Fibroblast of lung (primary cell): Measurements from ENCODE around the gene WWOX. TPM values are rescaled to one million over a fixed set of nuclear protein-coding genes. Genes with fewer than 3 reads are reported as not detected.

Source experiments
- DNase-seq, 2 donors: peaks; one replicate each; pipeline versions ENCODE4 v3.0.0 to v3.0.0-alpha.2; 2010; ENCODE audit warnings: low read depth in 2 of 2
- H2AFZ ChIP-seq: 2 replicates; pipeline ENCODE4 v1.5.1; 2012; ENCODE audit warnings: low read length, control low read depth, inconsistent platforms
- H3K27ac ChIP-seq: 2 replicates; pipeline ENCODE4 v1.5.1; 2011; ENCODE audit warnings: low read length, control low read depth; ENCODE audit not compliant: insufficient read depth
- H3K27me3 ChIP-seq: 2 replicates; pipeline ENCODE4 v1.5.1; 2011; ENCODE audit warnings: mild to moderate bottlenecking, low read length; ENCODE audit not compliant: control insufficient read depth, insufficient read depth
- H3K36me3 ChIP-seq: 2 replicates; pipeline ENCODE4 v1.5.1; 2011; ENCODE audit warnings: low read length; ENCODE audit not compliant: control insufficient read depth, insufficient read depth
- H3K4me1 ChIP-seq: 2 replicates; pipeline ENCODE4 v1.5.1; 2011; ENCODE audit warnings: low read length; ENCODE audit not compliant: control insufficient read depth, insufficient read depth; ENCODE audit errors: extremely low read depth
- H3K4me2 ChIP-seq: 2 replicates; pipeline ENCODE4 v1.5.1; 2011; ENCODE audit warnings: low read length, control low read depth; ENCODE audit not compliant: insufficient read depth; ENCODE audit errors: extremely low read depth
- H3K4me3 ChIP-seq, 4 experiments: fragments of 200-600 bp in 1 of 4; sonication (generic) in 1 of 4; replicated peaks in 1 of 4; 2 replicates each; pipeline ENCODE4 v1.5.1; 2011 to 2016; ENCODE audit warnings: low read length in 4 of 4, low read depth in 3 of 4, mild to moderate bottlenecking in 3 of 4, control low read depth in 2 of 4, inconsistent platforms in 1 of 4, mixed read lengths in 1 of 4; ENCODE audit not compliant: insufficient read depth in 1 of 4; ENCODE audit errors: control extremely low read depth in 1 of 4
- H3K79me2 ChIP-seq: 2 replicates; pipeline ENCODE4 v1.5.1; 2012; ENCODE audit warnings: mild to moderate bottlenecking, low read length, inconsistent platforms; ENCODE audit not compliant: control insufficient read depth, insufficient read depth
- H3K9ac ChIP-seq: 2 replicates; pipeline ENCODE4 v1.5.1; 2011; ENCODE audit warnings: mild to moderate bottlenecking, low read length, control low read depth; ENCODE audit not compliant: insufficient read depth
- H3K9me3 ChIP-seq: 2 replicates; pipeline ENCODE4 v1.5.1; 2012; ENCODE audit warnings: low read depth, low read length; ENCODE audit not compliant: control insufficient read depth, insufficient read depth
- H4K20me1 ChIP-seq: 2 replicates; pipeline ENCODE4 v1.5.1; 2011; ENCODE audit warnings: low read length; ENCODE audit not compliant: control insufficient read depth, insufficient read depth; ENCODE audit errors: extremely low read depth
- EZH2 ChIP-seq: IDR thresholded peaks from 2 replicates; pipeline ENCODE4 v1.5.1; 2012; ENCODE audit warnings: low read length, control low read depth, mild to moderate bottlenecking; ENCODE audit errors: missing control alignments
- polyA plus RNA-seq, 2 donors: library from polyadenylated mRNA; depleted of rRNA in 1 of 2; stranded (reverse) in 1 of 2; unstranded in 1 of 2; fragments of >200 nt; gene quantifications; 2 replicates each; pipeline ENCODE4 v1.2.1, GENCODE V29; 2011 to 2012; ENCODE audit warnings: missing spikeins in 1 of 2
- total RNA-seq: library from RNA; depleted of rRNA; stranded (reverse); fragments of >200 nt; gene quantifications from 2 replicates; pipeline ENCODE4 v1.2.1, GENCODE V29; 2014
- TF ChIP-seq, protein P1 (sequence below), 2 donors: IDR thresholded peaks in 1 of 2; conservative IDR thresholded peaks in 1 of 2; 1 replicate in 1 of 2; 2 replicates in 1 of 2; pipeline ENCODE4 v1.5.1; 2011 to 2012; ENCODE audit warnings: low read length in 2 of 2, control low read depth in 1 of 2, inconsistent platforms in 1 of 2, low read depth in 1 of 2, mild to moderate bottlenecking in 1 of 2

WWOX gene
- total and polyA plus RNA-seq, 2 donors (not counting 1 experiment from before 2014, with no cell fraction given), result 5.6 to 16.3 TPM

DNA sequence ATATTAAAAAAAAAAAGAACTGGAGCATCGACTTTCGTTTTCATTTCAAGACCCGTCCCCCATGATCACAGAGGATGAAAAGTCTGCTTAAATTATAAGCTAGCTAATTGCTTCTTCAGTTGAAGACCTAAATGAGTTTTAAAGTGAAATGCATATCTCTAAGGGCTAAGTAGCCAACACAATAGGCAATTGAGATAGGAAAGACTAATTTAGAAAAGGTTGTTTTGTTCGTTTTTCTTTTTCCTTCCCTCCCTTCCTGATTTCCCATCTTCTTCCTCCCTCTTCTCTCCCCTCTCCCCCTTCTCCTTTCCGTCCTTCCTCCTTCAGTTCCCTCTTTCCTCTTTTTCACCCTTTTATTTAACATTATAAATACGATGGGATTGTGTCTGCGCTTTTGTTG is 377.2 kb downstream of the WWOX start:
- Histone ChIP-seq H3K4me2 (no peak overlapping the region), H3K4me1 (no peaks in the 10 kb centered on the region), H3K27ac (no peak overlapping the region), H3K4me3 (no peak overlapping the region), H2AFZ (no peak overlapping the region), H3K36me3 (no peaks in the 10 kb centered on the region), H3K79me2 (no peaks in the 10 kb centered on the region), H3K9me3 (no peaks in the 10 kb centered on the region), H4K20me1 (no peaks in the 10 kb centered on the region), H3K27me3 (no peaks in the 10 kb centered on the region), H3K9ac (no peak overlapping the region)
- TF ChIP-seq, protein P1, sequence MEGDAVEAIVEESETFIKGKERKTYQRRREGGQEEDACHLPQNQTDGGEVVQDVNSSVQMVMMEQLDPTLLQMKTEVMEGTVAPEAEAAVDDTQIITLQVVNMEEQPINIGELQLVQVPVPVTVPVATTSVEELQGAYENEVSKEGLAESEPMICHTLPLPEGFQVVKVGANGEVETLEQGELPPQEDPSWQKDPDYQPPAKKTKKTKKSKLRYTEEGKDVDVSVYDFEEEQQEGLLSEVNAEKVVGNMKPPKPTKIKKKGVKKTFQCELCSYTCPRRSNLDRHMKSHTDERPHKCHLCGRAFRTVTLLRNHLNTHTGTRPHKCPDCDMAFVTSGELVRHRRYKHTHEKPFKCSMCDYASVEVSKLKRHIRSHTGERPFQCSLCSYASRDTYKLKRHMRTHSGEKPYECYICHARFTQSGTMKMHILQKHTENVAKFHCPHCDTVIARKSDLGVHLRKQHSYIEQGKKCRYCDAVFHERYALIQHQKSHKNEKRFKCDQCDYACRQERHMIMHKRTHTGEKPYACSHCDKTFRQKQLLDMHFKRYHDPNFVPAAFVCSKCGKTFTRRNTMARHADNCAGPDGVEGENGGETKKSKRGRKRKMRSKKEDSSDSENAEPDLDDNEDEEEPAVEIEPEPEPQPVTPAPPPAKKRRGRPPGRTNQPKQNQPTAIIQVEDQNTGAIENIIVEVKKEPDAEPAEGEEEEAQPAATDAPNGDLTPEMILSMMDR (conservative IDR thresholded peaks at IDR 0.05 in 1 of 2, IDR thresholded peaks at IDR 0.05 in 1 of 2; ENCODE audit: low read depth in 1 of 2, low read length in 2 of 2), result no peak
- no peak for TF ChIP-seq EZH2
- DNase-seq, result no peak

DNA sequence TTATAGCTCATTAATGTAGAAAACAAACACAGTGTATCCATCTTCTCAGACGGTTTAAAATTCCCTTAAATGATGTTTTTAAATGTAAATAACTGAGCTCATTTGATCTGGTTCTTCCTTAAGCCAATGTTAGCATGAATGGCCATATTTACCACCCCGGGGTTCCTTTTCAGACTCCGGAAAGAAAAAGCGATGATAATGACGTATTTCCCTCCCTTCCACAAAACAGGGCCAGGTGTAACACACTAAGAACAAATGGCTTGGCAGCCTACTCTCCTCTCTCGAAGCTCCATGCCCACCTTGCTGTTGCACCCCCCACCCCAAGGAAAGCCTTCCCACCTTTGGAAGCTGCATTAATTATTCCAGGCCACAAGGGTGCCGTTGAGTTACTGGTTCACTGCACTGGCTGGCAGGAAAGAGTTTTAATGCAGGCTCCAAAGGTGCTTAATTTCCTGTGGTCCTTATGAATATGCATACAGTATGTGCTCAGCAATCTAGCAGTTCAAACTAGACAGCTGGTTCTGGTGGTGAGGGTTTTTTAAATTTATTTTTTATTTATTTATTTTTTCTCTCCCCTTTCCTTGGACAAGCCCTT is 378.9 kb downstream of the WWOX start:
- no peak overlapping the region for H3K9ac ChIP-seq
- DNase-seq, result no peak
- H2AFZ ChIP-seq, result no peak overlapping the region
- no peak overlapping the region for H3K4me3 ChIP-seq
- TF ChIP-seq, protein P1 (conservative IDR thresholded peaks at IDR 0.05 in 1 of 2, IDR thresholded peaks at IDR 0.05 in 1 of 2; ENCODE audit: low read depth in 1 of 2, low read length in 2 of 2), result peak in 1 of 2 donors; percentile 33
- TF ChIP-seq EZH2, result no peak
- H3K9me3 ChIP-seq, result no peaks in the 10 kb centered on the region
- no peaks in the 10 kb centered on the region for H3K79me2 ChIP-seq
- H3K4me1 ChIP-seq, result no peaks in the 10 kb centered on the region
- H3K36me3 ChIP-seq, result no peaks in the 10 kb centered on the region
- no peak overlapping the region for H3K27ac ChIP-seq
- H4K20me1 ChIP-seq, result no peaks in the 10 kb centered on the region
- no peaks in the 10 kb centered on the region for H3K27me3 ChIP-seq
- H3K4me2 ChIP-seq, result no peak overlapping the region

DNA sequence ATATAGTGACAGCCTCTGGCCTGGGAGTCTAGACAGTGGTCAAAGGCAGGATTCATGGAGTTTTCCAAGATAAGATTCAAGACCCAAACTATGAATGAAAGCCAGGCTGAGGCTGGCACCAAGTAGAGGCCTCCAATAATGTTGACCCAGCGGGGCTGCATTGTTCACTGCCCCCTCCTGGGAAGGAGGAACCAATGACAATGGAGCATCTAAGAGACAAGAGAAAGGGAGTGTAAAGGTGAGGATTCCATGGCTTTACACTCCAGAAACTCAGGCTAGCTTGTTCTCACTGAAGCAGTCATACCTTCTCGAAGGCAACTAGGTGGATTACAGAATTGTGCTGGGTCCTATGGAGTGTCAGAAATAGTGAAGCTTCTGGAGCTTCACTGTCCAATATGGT is 380.3 kb downstream of the WWOX start:
- Histone ChIP-seq H3K36me3 (no peaks in the 10 kb centered on the region), H3K9ac (no peak overlapping the region), H3K9me3 (no peaks in the 10 kb centered on the region), H3K27me3 (no peaks in the 10 kb centered on the region), H2AFZ (no peak overlapping the region), H3K27ac (no peak overlapping the region), H3K4me3 (no peak overlapping the region), H3K4me2 (no peak overlapping the region), H3K79me2 (no peaks in the 10 kb centered on the region), H3K4me1 (no peaks in the 10 kb centered on the region), H4K20me1 (no peaks in the 10 kb centered on the region)
- TF ChIP-seq, protein P1 (conservative IDR thresholded peaks at IDR 0.05 in 1 of 2, IDR thresholded peaks at IDR 0.05 in 1 of 2; ENCODE audit: low read depth in 1 of 2, low read length in 2 of 2), result no peak
- TF ChIP-seq EZH2, result no peak
- no peak for DNase-seq
